Keratinocyte (primary cell): ENCODE data around the gene MYBPC3.

Experiments used
- EZH2 ChIP-seq: IDR thresholded peaks from one replicate; pipeline ENCODE4 v1.6.1; 2012; ENCODE audit warnings: inconsistent platforms, mild to moderate bottlenecking, low read length, moderate library complexity
- TF ChIP-seq, protein P1 (sequence below), 3 experiments: IDR thresholded peaks in 1 of 3; conservative IDR thresholded peaks in 1 of 3; optimal IDR thresholded peaks in 1 of 3; 2 replicates in 2 of 3; 3 replicates in 1 of 3; pipeline versions ENCODE3 to v1.5.1; 2011; ENCODE audit warnings: low read length in 3 of 3, mild to moderate bottlenecking in 3 of 3, moderate library complexity in 2 of 3, control low read depth in 1 of 3, inconsistent platforms in 1 of 3; ENCODE audit not compliant: insufficient read depth in 2 of 3; ENCODE audit errors: extremely low read depth in 1 of 3

GRCh38 chr11:47348131-47348802, 4.2 kb downstream of the MYBPC3 start:
- no peak for TF ChIP-seq EZH2
- TF ChIP-seq, protein P1, sequence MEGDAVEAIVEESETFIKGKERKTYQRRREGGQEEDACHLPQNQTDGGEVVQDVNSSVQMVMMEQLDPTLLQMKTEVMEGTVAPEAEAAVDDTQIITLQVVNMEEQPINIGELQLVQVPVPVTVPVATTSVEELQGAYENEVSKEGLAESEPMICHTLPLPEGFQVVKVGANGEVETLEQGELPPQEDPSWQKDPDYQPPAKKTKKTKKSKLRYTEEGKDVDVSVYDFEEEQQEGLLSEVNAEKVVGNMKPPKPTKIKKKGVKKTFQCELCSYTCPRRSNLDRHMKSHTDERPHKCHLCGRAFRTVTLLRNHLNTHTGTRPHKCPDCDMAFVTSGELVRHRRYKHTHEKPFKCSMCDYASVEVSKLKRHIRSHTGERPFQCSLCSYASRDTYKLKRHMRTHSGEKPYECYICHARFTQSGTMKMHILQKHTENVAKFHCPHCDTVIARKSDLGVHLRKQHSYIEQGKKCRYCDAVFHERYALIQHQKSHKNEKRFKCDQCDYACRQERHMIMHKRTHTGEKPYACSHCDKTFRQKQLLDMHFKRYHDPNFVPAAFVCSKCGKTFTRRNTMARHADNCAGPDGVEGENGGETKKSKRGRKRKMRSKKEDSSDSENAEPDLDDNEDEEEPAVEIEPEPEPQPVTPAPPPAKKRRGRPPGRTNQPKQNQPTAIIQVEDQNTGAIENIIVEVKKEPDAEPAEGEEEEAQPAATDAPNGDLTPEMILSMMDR (optimal IDR thresholded peaks at IDR 0.05 in 1 of 3, IDR thresholded peaks at IDR 0.05 in 1 of 3, conservative IDR thresholded peaks at IDR 0.05 in 1 of 3; ENCODE audit: extremely low read depth in 1 of 3, insufficient read depth in 2 of 3, low read length in 3 of 3), result no peak
